Measurements from ENCODE around the gene COIL.
"Not testable (repeated sequence)": the region's sequence is repeated elsewhere in the genome, so short reads cannot be mapped to it uniquely, and the experiment has no call there.

COIL gene, protein sequence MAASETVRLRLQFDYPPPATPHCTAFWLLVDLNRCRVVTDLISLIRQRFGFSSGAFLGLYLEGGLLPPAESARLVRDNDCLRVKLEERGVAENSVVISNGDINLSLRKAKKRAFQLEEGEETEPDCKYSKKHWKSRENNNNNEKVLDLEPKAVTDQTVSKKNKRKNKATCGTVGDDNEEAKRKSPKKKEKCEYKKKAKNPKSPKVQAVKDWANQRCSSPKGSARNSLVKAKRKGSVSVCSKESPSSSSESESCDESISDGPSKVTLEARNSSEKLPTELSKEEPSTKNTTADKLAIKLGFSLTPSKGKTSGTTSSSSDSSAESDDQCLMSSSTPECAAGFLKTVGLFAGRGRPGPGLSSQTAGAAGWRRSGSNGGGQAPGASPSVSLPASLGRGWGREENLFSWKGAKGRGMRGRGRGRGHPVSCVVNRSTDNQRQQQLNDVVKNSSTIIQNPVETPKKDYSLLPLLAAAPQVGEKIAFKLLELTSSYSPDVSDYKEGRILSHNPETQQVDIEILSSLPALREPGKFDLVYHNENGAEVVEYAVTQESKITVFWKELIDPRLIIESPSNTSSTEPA

DNA sequence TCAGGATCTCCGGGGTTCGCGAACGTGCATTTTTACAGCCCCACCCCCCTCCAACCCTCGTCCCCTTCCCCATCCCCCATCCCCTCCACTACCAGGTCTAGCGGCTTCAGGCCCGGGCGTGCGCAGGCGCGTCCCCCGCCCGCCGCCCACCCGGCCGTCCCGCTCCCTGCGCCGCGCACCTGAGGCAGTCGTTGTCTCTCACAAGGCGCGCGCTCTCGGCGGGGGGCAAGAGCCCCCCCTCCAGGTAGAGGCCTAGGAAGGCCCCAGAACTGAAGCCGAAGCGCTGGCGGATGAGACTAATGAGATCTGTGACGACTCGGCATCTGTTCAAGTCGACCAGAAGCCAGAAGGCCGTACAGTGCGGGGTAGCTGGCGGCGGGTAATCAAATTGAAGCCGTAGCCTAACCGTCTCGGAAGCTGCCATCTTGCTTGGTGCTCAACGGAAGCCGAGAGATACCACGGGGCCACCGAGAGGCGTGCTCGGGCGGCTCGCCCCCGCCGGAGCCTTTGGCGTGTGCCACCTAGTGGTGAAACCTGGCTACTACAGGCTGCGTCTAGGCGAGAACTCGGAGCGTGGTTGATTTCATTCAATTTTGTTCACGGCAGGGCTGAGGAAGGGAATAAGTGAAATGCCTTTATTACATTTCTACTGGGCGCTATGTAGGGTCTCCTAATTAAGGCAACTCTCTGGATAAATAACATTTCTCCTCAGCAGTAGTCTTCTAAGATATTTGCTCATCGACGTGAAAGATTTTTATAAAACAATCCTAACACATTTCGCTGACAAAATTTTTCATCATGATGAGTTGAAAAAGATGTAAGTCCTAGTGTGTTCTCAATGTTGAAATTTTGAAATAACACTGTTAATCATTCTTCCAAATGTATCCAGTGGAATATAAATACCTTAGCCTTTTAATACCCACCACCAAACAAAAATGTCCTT is at the start of gene COIL:
Gene COIL (minus strand): TSS at position 455 of the 943 bp plus-strand sequence. CDS start 31 bp downstream, at position 424.
- peak; percentile 90 for DNase-seq (ENCODE audit: low read depth)

DNA sequence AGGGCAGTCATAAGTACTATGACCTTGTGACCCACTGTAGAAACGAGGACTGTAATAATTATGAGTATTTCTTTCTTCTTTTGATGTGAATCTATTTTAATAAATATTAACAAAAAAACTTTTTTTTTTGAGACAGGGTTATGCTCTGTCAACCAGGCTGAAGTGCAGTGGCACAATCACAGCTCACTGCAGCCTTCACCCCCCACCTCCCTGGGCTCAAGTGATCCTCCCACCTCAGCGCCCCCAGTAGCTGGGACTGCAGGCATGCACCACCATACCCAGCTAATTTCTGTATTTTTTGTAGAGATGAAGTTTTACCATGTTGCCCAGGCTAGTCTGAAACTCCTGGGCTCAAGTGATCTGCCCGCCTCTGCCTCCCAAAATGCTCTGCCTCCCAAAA is 49.6 kb upstream of the COIL start:
- no peak for DNase-seq (ENCODE audit: low read depth)

DNA sequence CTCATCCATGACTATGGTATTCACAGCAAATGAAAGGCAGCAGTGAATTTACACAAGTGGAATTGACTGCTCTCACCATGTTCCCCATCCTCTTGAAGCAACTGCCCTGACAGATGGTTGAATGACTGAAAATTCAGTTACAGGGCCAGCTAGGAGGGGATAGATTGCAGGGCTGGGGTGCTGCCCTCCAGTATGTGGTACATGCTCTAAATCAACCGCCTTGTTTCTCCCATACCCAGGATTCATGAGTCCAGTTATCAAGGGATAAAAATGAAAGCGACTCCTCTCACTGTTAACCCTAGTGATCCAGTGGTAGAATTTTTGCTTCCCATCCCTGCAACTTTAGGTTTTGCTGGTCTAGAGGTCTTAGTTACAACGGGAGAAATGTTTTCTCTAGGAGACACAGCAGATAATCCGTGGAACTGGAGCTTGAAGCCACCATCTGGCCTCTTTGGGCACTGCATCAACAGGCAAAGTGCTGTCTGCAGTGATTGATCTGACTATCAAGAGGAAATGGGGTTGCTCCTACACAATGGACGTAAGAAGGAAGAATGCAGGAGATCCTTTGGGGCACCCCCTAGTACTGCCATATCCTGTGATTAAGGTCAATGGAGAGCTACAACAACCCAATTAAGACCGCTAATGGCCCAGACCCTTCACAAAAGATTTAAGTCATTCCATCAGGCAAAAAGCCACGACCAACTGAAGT is 49.0 kb upstream of the COIL start:
- DNase-seq (ENCODE audit: low read depth): peak; percentile 62

DNA sequence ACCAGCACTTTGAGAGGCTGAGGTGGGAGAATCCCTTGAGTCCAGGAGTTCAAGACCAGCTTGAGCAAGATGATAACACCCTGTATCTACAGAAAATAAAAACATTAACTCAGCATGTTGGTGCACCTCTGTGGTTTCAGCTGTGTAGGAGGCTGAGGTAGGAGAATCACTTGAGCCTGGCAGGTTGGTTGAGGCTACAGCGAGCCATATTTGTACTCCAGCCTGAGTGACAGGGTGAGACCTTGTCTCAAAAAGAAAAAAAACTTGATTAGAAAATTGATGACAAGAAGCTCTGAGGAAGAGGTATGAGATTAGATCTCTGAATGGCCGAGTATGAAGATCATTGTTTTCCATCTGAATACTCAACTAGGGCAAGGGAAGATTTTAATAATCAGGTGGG is 48.1 kb upstream of the COIL start:
- DNase-seq (ENCODE audit: low read depth): no peak

DNA sequence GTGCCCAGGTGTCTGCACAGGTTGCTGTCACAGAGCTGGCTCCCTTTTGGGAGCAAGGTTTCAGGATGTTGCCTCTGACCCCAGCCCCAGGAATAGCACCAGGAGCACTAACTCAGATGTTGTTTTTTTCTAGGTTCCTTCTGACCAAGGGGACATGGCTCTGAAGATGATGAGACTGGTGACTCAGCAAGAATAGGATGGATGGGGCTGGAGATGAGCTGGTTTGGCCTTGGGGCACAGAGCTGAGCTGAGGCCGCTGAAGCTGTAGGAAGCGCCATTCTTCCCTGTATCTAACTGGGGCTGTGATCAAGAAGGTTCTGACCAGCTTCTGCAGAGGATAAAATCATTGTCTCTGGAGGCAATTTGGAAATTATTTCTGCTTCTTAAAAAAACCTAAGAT is 45.2 kb upstream of the COIL start:
- no peak for DNase-seq (ENCODE audit: low read depth)

DNA sequence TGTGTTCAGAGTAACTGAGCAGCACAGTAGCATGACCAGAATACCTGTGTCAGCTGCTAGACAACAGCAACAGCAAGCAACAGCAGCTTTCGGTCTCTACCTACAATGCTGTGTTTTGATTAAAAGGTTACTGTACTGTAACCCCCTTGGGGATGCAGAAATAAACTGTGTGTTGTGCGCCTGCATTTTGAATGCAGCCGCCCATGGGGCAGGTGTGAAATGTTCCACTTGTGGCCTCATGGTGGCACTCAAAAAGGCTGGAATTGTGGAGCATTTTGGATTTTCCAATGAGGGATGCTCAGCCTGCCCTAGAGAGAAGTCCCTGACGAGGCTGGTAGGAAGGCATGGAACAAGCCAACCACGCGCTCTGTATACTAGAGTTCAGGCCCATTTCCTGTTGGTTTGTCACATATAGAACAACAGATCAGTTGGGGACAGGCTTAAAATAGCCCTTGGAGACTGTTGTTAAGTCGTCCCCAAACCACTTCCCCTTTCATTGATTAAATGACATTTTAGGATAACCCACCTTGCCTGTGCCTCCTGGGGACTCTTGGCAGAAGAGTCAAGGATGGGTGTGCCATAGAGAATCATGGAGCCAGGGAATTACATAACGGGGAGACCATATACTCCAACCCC is 44.2 kb upstream of the COIL start:
- no peak for DNase-seq (ENCODE audit: low read depth)

DNA sequence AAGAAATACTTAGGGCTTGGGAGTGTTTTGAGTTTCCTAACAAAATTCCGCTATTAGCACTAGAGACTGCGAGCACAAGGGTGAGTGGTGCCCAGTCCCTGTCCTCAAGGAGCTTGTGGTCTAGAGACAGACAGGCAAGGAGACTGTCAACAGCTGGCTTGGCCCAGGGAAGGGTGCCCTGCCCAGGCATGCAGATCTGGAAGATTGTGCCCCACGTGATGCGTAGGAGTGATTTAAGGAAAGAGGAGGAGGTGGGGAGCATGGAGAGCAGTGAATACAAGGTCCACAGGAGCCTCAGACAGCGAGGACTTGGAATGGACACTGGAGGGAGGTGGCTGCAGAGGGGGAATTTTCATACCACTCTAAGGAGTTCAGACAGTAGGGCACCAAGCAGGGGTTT is 42.1 kb upstream of the COIL start:
- DNase-seq (ENCODE audit: low read depth): no peak

DNA sequence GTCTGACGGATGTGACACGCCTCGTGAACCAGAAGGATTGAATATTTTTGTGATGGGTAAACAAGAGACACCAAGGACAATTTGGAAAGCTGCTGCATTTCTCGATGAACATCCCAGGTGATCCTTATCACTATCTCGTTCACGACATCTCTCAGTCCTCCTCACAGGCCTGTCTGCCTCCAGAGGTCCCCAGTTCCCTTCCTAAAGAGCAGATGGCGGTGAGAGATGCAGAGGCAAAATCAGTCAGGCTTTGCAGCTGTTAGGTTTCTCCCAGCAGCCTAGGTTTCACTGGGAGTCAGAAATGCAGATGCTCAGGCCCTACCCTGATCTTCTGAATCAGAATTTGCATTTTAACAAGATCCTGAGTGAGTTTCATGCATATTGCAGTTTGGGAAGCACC is 40.7 kb upstream of the COIL start:
- DNase-seq (ENCODE audit: low read depth): no peak

DNA sequence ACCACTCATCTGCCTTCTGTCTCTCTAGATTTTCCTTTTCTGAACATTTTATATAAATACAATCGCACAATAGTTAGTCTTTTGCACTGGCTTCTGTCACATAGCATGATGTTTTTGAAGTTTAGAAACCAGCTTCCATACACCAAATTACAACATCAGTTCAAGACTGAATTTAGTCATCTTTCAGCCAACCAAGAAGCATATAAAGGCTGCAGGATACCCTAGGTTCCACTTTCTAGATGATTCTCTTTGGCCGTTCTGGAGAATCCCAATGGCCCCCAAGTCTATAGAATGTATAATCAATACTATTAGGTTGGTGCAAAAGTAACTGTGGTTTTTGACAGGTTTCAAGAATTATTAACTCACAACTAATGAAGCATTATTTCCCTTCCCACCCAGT is 36.5 kb upstream of the COIL start:
- no peak for DNase-seq (ENCODE audit: low read depth)

DNA sequence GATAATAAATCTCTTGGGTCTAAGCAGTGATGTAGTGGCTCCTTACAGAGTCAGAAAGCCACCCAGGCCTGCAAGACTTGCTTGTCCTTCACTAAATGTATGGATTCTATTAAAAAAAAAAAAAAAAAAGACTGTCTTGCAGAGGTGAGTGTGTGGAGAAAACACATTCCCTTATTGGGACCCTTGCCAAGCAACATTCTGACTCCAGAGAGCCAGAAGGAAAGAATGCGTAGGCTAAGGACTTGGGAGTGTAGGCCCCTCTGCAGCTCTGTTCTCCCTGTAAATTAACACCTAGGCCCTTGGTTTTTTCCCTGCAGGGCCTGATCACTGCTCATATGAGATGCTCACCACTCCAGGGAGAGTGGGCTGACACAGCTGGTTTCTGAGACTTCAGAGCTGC is 34.9 kb upstream of the COIL start:
- no peak for DNase-seq (ENCODE audit: low read depth)

DNA sequence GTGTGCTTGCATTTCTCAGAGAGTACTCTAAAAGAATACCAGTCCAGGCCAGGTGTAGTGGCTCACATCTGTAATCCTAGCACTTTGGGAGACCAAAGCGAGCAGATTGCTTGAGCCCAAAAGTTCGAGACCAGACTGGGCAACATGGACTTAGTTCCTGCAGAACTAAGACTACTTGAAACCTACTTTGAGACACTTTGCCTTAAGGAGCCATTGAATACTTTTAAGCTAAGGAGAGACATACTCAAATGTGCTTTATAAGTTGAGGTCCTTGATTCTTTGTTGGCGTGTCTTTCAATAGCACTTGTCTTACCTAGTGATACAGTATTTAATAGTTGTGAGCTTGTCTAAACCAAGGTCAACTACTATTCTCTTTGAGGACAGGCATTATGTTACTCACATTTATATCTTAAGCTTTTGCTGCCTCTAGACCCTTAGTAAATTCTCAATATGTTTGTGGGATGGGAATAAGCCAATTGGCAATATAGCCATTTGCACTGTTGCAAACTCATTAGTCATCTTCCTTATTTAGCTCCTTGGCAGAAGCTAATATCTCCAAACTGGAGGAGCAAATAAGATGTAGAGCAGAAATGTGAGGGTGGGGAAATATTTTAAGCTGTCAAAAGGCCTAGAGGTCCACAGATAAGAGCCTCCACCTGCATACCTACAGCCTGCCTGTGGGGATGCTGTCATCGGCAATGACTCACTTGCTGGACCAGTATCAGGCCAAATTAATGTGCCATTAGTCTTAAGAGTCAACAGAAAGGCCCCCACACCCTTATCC is 33.4 kb upstream of the COIL start:
- peak; percentile 41 for DNase-seq (ENCODE audit: low read depth)

DNA sequence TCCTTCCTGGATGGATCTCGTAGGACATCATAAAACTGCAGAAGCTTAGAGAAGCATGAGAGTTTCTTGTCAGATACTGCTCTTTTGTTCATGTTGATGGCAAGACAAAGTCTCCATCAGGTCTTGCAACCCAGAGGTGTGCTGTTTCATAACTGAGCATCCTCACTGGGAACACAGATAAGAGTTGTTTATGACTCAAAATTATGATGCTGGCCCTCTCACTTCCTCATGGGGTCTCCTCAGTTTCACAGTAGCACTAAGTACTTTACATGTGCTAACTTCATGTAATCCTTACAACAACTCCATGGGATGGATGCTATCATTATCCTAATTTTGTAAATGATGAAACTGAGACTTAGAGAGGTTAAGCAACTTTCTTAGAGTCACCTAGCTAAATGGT is 31.5 kb upstream of the COIL start:
- DNase-seq (ENCODE audit: low read depth): no peak

DNA sequence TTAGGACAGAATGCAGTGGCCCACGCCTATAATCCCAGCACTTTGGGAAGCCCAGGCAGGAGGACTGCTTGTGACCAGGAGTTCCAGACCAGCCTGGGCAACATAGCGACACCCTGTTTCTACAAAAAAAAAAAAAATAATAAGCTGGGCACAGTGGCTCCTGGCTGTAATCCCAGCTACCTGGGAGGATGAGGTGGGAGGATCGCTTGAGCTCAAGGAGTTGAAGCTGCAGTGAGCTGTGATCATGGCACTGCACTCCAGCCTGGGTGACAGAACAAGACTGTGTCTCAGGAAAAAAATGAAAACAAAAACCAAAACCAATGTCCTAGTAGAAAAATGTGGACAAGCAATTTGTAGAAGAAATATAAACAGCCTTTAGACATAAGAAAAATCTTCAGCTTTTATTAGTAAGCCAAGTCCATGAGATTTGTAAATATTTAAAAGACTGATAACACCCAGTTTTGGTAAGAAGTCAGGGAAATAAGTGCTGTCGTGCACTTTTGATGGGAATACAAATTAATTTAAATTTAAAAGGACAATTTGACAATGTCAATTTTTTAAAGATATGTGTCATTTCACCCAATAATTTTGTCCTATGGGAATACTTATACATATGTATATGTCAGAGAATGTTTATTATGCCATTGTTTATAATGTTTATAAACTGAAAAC is 28.2 kb upstream of the COIL start:
- DNase-seq (ENCODE audit: low read depth): no peak

DNA sequence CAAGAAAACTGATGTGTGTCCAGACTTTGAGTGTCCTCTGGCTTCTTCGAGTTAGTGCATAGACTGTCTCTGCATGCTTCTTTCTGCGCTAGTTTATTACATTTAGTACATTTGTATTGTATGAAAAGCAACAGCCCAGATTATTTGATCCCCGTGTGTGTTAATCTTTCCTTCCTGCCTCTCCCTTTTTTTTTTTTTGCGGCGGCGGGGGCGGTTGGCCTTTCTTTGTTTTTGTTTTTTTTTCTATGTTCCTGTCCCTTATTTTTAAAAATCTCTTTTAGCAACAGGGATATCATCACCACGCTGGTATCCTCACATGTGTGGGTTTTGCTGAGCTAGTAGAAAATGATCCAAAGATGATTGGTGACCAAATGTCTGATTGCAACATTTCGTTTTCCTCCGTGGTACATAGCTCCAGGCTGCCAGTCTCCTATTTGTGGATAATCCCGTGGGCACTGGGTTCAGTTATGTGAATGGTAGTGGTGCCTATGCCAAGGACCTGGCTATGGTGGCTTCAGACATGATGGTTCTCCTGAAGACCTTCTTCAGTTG is 26.5 kb upstream of the COIL start:
- no peak for DNase-seq (ENCODE audit: low read depth)

DNA sequence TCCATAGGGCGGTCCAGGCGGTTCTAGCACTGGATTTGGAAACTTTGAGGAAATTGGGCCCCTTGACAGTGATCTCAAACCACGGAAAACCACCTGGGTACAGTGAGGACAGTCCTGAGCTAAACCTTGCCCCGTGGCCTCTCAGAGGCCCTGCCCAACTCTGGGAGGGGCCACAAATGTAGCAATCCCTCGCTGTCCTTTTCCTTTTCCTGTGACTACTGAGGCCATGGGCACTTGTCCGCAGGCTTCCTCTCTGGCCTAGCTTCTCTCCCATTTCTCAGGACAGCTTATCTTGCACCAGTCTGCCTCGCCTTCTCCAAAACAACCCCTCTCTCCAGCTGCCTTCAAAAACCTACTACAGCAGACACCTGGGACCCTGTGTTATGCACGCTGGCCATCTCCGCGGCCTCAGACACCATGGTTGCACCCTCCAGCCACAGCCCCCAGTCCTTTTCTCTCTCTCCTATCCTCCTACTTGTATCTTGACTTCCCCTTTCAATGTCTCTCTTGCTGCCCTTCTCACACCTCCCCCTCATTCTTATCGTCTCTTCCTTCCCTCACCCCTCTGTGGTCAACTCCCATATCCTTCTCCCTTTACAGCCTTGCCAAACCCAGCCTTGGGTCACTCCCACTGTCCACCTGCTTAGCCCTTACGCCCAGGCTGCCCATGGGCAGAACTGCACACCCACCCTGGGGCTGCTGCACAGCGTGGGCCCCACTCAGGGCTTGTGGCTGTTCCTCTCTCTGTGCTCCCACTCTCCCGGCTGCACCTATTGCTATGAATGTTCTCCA is 24.7 kb upstream of the COIL start:
- no peak for DNase-seq (ENCODE audit: low read depth)

DNA sequence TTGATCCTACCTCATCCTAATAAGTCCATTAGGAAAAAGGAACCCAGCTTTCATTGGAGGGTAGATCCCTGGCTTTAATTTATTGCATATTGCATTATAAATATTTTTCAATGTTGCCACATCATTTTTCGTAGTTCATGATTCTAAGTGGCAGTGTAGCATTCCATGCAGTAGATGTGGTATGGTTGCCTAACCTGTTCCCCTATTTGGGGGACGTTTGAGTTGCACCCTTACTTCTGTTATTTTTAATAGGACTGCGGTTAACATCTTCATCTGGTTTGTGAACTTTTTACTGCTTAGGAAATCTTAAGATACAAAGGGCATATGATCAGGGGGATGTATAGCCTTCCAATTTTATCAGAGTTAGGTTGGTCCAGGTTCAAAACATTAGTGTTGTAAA is 22.5 kb upstream of the COIL start:
- DNase-seq (ENCODE audit: low read depth): no peak

DNA sequence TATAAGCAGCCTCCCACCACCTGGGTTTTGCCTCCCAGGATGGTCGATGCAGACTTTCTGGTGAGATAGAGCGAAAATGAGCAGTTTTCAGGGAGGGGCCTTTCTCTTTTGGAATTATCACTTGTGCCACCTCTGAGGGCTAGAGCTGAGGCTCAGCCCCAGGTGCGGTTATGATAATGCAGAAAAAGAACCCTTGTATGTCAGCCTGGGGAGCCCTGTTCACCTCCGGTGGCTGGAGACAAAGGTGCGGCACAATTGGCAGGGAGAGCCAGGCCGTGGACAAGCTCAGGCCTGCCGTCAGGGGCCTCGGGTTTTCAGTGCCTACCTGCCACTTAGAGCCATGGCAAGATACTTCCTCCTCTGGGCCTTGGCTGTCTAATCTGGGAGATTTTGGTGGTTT is 21.5 kb upstream of the COIL start:
- DNase-seq (ENCODE audit: low read depth): no peak

DNA sequence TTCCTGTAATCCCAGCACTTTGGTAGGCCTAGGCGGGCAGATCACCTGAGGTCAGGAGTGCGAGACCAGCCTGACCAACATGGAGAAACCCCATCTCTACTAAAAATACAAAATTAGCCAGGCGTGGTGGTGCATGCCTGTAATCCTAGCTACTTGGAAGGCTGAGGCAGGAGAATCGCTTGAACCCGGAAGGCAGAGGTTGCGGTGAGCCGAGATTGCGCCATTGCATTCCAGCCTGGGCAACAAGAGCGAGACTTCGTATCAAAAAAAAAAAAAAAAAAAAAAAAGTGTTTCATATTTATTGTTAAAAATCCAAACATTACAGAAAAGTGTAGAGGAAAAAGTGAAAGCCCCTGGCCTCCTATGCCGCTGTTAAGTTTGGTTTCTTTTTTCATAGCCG is 19.7 kb upstream of the COIL start:
- not testable (repeated sequence) for DNase-seq (ENCODE audit: low read depth)

DNA sequence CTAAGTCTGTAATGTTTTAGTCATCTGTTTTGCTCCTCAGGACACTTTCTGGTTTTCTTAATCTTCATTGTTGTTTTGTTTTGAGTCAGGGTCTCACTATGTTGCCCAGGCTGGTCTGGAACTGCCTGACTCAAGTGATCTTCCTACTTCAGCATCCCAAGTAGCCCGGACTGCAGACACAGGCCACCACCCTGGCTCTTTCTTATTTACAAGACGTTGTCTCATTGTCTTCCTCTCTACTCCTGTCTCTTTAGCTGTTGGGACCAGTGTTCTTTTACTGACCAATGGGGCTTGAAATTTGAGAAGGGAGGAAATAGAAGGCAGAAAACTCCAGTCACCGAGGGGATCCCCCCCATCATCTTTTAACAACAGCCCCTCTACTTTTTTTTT is 18.2 kb upstream of the COIL start:
- no peak for DNase-seq (ENCODE audit: low read depth)
